GM18499 (cell line): Measurements from ENCODE around the gene METTL15.
"Not testable (repeated sequence)": the region's sequence is repeated elsewhere in the genome, so short reads cannot be mapped to it uniquely, and the experiment has no call there.

Experiments
- ATAC-seq: cut with Tn5 transposase; IDR thresholded peaks from one replicate; pipeline ENCODE4 v1.9.1; 2021; ENCODE audit warnings: moderate number of reproducible peaks; ENCODE audit not compliant: insufficient read depth, unreplicated experiment

The METTL15 gene

DNA sequence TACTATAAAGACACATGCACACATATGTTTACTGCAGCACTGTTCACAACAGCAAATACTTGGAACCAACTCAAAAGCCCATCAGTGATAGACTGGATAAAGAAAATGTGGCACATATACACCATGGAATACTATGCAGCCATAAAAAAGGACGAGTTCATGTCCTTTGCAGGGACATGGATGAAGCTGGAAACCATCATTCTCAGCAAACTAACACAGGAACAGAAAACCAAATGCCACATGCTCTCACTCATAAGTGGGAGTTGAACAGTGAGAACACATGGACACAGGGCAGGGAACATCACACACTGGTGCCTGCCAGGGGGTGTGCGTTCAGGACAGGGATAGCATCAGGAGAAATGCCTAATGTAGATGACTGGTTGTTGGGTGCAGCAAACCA is 164.1 kb downstream of the METTL15 start:
- ATAC-seq, result not testable (repeated sequence)

DNA sequence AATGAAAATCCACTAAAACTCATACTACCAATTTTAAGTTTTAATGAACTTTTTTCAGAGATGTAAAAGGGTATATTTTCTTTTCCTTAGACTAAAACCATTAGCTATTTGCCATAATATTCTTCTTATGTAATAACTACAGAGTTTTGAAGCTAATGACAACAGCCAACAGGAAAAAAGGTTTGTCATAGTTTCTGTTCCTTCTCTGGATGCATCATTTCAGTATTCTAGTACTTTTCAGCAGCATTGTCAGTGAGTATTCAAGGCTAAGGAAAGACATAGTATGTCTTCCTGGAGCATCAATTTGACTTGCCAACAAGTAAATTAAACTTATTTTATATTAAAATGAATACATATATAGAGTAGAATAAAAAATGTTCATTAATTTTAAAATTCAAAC is 166.0 kb downstream of the METTL15 start:
- no peak for ATAC-seq

DNA sequence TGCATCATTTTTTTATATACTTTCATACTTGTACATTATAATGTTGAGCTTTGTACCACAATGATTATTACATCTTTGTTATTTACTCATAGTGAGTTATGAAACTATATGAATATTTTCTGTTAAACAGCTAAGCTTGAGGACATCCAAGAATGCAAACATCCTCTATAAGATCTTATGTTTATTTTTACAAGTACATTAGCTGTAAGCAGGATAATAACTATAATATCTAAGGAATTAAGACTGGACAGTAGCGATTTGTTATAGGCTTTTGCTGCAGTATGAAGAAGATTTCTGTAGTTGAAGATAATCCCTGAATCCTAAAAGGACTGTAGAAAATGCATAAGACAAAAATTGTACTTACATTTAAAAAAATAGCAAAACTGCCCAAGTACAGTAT is 176.0 kb downstream of the METTL15 start:
- ATAC-seq, result no peak

DNA sequence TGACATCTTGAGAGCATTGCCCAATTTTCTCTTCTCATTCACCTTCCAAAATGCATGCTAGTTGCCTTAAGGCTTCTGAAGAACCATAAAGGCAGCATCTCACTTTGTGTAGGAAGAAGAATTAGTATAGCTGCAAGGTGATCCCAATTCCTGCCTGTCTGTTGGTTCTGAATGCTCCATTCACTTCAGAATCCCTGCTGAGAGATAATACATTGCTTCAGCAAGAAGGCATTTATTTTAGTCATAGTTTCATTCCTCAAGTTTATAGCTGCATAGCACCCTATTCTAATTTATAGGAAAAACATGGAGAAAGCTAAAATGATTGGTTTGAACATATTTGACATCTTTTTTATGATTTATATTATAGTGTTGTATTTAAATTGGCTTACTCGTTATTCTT is 181.3 kb downstream of the METTL15 start:
- ATAC-seq, result no peak

DNA sequence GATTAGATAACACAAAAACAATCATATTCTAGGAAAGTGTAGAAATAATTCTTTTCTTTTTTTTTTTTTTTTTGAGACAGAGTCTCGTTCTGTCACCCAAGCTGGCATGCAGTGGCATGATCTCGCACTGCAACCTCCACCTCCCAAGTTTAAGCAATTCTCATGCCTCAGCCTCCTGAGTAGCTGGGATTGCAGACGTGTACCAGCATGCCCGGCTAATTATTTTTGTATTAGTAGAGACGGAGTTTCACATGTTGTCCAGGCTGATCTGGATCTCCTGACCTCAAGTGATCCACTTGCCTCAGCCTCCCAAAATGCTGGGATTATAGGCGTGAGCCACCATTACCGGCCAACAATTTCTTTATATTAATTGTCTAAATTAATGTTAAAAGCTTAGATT is 182.8 kb downstream of the METTL15 start:
- ATAC-seq, result not testable (repeated sequence)

DNA sequence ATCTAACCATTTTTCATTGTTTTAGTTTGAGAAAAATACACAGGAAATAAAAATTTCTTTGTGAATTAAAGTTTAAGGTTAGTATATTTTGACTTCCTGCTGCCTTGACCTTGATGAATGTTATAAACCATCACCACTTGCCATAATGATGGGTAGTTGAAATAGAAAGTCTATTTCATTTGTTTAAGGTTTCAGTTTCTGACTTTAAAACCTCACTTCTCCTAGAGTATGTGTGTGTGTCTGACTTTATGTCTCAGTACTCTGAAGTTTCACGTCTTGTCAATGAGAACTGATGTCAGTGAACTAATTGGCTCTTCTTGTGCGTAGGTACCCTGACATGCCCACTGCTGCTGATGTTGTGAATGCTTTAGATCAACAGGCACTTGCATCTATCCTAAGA is 188.2 kb downstream of the METTL15 start:
- peak; percentile 91 for ATAC-seq

DNA sequence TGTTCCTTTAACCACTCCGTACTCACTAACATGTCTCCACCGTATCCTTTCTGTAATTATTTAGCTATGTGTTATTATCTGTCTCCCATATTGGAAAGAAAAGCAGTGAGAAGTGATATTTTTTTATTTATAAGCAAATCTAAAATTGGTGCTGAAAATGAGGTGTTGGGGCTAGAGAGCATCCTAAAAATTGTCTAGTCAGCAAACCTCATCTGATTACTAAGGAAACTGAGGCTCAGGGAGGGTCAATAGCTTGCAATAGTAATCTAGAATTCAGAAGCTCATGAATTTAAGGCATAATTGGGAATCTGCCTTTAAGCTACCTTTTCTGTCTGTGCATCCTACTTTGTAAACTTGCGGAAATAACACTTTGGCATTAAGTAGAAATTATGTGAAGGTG is 190.0 kb downstream of the METTL15 start:
- no peak for ATAC-seq

DNA sequence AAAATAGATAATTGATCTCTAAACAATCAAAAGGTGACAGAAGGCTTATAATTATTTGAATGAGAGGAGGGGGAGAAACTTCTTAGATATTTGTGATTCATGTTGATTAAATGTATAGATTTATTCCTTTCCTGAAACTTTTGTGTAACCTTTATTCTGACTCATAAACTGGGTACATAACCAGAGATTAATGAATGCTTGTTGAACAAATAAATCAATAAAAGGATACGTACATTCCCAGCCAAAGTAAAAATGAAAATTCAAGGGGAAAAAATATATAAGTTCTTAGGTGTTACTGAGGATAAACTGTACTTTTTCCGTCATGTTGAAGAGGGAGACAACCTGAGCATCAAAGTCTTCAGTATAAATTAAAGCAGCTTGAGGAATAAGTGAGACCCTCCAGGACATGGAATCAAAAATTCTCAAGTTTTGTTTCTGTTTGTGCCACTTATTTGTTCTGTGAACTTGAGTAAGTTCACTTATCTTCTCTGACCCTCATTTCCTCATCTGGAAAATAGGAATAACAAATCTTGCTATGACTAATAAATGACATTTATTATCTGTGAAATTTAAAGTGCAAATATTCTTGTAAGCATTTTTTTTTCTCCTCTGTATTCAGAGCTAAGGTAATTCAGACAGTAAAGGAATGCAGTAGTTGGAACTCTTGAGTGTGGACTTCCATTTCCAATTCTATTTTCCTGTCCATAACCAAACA is 195.4 kb downstream of the METTL15 start:
- no peak for ATAC-seq

DNA sequence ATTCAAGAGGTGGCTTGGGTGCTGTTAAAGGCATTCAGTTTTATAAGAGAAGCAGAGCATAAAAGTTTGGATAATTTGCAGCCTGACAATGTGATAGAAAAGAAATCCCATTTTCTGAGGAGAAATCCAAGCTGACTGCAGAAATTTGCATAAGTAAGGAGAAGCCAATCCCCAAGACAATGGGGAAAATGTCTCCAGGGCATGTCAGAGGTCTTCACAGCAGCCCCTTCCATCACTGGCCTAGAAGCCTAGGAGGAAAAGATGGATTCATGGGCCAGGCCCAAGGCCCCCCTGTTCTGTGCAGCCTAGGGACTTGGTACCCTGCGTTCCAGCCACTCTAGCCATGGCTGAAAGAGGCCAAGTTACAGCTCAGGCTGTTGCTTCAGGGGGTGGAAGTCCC is 207.3 kb downstream of the METTL15 start:
- ATAC-seq, result no peak

DNA sequence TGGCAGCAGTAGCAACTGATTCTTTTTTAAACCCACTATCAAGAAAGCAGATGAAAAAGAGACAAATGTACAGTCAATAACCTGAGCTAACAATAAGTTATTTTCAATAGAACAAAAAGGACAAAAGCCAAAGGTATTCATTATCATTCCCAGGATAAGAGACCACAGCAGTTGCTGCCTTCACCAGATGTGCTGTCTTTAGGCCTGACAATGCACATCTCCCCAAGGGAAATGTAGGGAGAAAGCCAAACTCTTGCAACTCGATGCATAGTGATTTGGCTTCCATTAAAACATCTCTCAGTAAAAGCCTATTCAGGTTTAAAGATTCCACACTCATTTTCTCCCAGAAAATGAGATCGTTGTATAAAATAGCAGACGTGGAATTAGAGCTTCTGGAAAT is 210.7 kb downstream of the METTL15 start:
- no peak for ATAC-seq

DNA sequence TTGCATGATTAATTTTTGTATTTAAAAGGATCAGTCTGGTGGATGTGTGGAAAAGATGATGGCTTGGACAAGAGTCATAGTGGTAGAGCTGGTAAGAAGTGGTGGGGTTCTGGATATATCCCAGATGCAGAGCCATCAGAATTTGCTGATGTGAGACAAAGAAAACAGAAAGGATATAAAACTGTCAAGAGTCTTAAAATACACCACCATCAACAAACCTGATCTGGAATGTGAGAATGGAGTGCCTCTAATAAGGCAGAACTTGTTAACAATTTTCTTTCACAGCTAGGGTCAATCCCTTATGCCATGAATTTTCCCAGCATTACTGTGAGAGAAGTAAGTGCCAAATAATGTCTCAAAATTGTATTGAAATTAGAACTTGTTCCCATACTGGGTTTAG is 215.4 kb downstream of the METTL15 start:
- ATAC-seq, result no peak

DNA sequence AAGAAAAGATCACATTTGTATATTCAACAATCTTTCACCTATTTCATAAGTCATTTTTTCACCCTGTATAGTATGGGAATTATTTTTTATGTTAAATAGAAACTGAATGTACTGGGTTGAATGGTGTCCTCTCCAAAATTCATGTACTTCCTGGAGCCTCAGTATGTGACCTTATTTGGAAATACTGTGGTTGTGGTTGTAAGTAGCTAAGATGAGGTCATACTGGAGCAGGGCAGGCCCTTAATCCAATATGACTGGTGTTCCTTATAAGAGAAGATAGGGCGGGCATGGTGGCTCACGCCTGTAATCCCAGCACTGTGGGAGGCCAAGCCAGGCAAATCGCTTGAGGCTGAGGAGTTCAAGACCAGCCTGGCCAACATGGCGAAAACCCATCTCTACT is 224.2 kb downstream of the METTL15 start:
- ATAC-seq, result peak; percentile 66

DNA sequence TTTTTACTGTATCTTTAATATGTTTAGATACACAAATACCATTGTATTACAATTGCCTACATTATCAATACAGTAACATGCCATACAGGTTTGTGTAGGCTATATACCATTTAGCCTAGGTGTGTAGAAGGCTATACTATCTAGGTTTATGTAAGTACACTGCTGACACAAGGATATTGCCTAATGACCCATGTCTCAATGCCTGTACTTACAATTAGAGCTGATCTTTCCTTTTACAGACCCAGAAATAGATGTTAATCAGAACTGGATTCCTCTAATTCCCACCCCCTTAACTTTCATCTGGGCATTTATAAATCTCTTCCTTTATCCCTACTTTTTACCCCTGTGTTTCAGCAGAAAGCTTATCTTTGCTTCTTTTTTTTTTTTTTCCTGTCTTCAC is 229.5 kb downstream of the METTL15 start:
- no peak for ATAC-seq

DNA sequence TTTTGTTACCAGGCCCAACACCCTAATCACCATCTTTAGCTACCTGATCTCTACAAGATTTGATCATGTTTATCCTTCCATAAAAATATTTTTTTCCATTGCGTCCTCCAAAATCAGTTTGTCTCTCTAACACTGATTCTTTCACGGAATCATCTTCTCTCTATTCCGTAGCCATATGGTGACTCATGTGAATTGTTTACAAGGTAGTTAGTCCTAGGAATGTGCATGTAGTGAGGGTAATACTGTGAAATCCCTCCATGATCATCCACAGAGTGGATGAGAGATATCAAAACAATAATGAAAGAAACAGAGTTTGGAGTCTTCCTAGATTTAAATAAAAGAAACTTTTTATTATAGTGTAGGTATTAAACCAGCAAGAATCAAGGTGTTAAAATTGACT is 230.2 kb downstream of the METTL15 start:
- no peak for ATAC-seq

DNA sequence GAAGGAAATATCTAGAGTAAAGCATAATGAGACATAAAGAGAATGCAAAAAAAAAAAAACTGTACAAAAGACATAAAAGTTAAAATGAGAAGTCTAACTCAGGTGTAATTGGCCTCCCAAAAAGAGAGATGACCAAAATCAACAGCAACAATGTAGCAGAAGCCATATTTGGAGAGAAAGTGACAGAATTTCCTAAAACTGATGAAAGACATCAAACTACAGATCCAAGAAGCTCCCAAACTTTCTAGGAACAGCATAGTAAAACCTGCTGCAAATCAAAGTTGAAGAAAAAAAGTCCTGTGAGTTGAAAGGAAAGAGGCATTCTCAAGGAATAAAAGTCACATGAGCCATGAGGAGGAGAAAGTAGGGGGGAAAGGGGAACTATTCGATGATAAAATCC is 231.3 kb downstream of the METTL15 start:
- no peak for ATAC-seq

DNA sequence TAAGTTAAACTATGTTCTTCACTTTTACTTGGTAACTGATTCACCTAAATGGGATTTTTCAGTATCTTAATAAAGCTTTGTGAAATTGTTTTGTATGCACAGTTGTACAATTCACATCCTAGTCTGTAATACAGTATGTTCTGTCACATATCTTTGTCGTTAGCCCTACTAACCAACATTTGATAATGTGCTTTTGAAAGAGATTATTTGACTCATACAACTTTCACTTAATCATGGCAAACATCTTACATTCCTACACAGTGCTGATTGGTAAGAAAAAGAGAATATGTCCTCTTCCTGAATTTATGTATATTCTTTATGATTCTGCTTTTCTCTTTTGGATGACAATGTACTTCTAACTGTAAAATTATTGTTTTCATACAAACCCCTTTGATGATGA is 234.5 kb downstream of the METTL15 start:
- ATAC-seq, result no peak

DNA sequence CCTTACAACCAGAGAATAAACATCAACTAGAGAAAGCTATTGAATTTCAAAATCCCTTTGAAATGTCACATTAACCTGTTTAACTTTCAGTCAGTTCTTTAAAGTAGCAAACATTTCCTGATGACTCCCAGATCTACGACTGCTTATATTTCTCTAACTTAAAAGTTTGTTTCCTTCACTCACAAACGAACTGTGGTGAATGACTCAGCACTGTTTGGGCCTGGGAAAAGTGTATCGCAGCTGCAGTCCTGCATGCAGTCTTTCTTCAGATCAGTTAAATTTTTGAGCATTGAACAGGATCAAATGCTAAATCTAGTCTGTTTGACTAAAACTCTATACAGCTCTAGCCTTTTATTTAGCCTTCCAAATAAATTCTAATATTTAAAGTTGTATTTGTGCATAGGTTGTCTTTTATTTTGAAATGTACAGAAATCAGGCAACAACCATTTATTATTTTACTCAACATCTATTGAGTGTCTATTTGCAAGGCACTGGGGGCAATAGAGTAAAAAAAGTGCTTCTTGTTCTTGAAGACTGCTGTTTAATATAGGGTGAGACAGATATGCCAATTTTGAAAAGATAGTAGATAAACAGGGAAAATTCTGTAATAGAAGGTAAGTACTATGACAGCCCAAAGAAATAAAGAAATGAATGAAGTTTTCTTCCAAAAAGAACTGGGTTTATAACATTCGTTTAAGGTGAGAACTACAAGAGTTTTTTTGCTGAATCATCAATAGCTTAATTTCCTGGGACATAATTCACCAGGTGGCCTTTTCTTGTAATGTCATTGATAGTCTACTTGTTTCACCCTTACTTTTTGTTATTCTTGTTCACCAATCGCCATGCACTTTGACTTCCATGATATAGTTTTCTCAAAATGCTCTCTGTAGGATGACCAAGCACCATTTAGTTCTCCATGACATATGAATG is 235.4 kb downstream of the METTL15 start:
- no peak for ATAC-seq

DNA sequence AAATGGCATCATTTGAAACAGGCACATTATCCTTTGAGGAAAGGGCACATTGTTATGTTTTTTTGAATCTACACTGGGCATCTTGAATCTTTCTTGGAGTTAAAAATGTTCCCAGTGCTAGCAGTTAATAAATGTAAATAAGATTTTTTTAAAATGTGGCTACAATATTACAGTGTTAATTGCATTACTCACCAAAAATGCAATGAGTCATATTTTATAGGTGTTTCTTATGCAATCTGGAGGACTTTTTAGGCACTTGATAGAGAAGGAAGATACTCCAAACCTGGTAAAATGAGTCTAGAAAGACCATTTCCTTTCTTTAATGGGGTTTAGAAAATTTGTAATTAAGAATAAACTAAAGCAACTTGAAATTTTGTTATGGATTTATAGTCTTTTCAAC is 238.0 kb downstream of the METTL15 start:
- no peak for ATAC-seq

DNA sequence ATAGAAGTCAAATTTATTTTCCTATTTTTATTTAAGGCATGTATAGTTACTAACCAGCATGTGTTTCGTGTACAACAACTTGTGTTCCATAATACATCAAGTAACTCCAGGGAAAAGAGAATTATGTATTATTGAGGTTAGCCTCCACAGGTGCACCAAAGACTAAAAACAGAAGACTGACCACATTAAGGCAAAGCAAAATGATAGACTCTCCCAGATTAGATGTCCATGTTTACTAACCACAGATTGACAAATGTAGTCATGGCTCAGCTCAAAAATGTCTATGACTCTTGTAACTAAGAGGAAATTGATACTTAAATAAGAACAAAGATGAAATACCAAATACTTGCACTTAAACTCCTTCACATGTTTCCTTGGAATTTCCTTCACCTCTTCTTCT is 238.5 kb downstream of the METTL15 start:
- ATAC-seq, result no peak

DNA sequence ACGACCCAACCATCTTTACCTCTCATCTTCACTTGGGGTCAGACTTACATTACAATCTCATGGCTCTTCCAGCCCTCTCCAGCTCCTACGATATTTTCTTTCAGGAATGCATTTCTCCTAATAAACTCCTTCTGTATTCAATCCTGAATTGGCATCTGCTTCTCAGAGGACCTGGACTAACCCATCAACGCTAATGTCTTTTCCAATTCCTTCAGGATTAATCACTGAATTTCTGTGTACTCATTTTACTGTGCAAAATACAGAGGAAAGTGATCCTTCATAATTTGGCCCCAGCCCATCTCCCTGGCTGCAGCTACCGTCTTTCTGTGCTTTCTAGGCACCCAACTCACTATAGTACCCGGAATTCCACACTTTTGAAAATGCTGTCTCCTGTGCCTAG is 239.2 kb downstream of the METTL15 start:
- no peak for ATAC-seq

DNA sequence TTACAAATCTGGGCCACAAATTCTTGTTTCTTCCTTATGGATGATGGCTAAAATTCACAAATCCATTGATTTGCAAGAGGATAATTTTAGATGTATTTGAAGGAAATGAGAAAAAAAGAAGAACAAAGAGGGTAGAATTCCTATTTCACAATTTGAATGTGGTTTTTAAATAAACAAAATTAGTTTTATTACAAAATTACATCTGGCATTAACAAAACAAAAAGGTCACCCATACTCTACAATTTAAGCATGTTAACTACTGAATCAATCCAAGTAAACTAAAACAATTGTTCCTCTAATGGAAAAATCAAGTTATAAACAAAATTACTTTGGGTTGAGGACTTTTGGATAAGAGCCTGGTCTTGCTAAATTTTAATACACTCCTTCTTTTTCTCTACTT is 242.0 kb downstream of the METTL15 start:
- ATAC-seq, result no peak

DNA sequence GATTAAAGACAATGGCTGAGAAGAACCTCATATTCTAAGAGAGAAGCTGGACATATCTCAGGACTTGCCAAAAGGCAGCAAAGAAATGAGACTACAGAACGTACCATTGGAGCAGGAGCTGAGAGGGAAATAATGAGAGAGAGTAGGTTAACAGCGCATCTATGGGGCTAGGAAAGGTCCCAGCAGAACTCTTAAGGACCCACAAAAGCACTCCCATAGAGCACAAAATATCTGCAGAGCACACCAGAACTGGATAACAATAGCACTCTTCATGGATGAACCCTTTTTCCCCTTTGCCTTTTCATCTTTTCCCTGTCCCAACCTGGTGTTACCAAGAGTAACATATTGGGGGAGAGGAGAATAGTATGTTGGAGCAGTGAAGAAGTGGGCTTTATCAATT is 245.8 kb downstream of the METTL15 start:
- no peak for ATAC-seq
